Epithelial cell of esophagus (primary cell): ENCODE data around the gene APBB1.

ENCODE experiments used
- DNase-seq: peaks from one replicate; pipeline ENCODE4 v3.0.0; 2010; ENCODE audit warnings: low read depth
- H3K4me3 ChIP-seq: 2 replicates; pipeline ENCODE4 v1.5.1; 2011; ENCODE audit warnings: mild to moderate bottlenecking, low read length, control low read depth
- TF ChIP-seq, protein P1 (sequence below): IDR thresholded peaks from 2 replicates; pipeline ENCODE4 v1.5.1; 2011; ENCODE audit warnings: low read depth, mild to moderate bottlenecking, low read length, control low read depth, inconsistent platforms; ENCODE audit not compliant: insufficient read depth; ENCODE audit errors: missing control alignments

The APBB1 gene

DNA sequence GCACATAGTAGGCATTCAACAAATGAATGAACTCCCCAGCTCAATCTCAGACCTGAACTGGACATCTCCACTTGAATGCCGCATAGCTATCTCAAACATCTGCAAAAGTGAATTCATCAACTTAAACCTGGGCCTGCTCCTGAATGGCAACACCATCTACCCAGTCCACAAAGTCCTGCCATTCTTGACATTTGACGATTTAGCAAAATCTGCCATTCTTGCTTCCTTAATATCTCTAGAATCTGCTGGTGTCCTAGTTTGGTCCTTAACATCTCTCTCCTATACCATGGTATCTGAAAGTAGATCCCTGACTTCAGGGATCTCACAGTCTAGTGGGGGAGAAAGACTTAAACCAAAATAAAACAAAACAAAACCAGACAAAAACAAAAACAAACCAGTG, 34.3 kb upstream of the APBB1 start:
- TF ChIP-seq, protein P1, sequence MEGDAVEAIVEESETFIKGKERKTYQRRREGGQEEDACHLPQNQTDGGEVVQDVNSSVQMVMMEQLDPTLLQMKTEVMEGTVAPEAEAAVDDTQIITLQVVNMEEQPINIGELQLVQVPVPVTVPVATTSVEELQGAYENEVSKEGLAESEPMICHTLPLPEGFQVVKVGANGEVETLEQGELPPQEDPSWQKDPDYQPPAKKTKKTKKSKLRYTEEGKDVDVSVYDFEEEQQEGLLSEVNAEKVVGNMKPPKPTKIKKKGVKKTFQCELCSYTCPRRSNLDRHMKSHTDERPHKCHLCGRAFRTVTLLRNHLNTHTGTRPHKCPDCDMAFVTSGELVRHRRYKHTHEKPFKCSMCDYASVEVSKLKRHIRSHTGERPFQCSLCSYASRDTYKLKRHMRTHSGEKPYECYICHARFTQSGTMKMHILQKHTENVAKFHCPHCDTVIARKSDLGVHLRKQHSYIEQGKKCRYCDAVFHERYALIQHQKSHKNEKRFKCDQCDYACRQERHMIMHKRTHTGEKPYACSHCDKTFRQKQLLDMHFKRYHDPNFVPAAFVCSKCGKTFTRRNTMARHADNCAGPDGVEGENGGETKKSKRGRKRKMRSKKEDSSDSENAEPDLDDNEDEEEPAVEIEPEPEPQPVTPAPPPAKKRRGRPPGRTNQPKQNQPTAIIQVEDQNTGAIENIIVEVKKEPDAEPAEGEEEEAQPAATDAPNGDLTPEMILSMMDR: no peak
- no peak overlapping the region for H3K4me3 ChIP-seq
- no peak for DNase-seq

GRCh38 chr11:6452219-6452618, 33.3 kb upstream of the APBB1 start:
- TF ChIP-seq, protein P1: no peak
- no peak for DNase-seq
- no peak overlapping the region for H3K4me3 ChIP-seq

DNA sequence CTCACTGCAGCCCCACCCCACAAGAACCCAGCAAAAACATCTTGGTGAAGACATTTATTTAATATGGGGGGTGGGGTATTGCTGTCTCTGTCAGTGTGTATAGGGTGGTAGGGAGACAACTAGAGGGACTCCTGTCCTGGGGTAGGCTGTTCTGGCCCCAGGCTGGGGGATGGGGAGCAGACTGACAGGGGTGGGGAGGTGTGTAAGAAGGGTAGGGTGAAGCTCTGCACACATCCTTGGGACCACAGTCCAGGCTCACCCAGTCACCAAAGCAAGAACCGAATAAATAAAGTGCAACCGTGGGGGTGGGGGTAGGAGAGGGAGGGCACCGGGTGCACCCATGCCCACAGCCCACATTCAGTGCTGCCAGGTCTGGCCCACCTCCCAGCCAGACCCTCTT, 29.7 kb upstream of the APBB1 start:
- TF ChIP-seq, protein P1: no peak
- DNase-seq: no peak
- H3K4me3 ChIP-seq: no peak overlapping the region

- DNase-seq: peak; percentile 61
- TF ChIP-seq, protein P1: peak; percentile 80
- H3K4me3 ChIP-seq: no peak overlapping the region
Observed at GRCh38 chr11:6443269-6444003, 24.5 kb upstream of the APBB1 start.

GRCh38 chr11:6442441-6442840, 23.5 kb upstream of the APBB1 start:
- H3K4me3 ChIP-seq: no peak overlapping the region
- TF ChIP-seq, protein P1: no peak
- no peak for DNase-seq

GRCh38 chr11:6440906-6441358, 22.0 kb upstream of the APBB1 start, which contains the start of gene HPX:
HPX (minus strand) TSS chr11:6440987; CDS start chr11:6440963, 24 bp downstream.
- no peak within 1 kb of the TSS for H3K4me3 ChIP-seq
- TF ChIP-seq, protein P1: no peak
- no peak for DNase-seq
